ENCODE measurements around the gene FAM20A. TPM values are rescaled to one million over a fixed set of nuclear protein-coding genes. Genes with fewer than 3 reads are reported as not detected.
A peak's percentile ranks its signal among the peaks of the same experiment; 100 is the strongest.

Gene FAM20A
- polyA plus RNA-seq, 1 donor (not counting 4 experiments of a cell fraction or from before 2014, with no cell fraction given) = not detected

DNA sequence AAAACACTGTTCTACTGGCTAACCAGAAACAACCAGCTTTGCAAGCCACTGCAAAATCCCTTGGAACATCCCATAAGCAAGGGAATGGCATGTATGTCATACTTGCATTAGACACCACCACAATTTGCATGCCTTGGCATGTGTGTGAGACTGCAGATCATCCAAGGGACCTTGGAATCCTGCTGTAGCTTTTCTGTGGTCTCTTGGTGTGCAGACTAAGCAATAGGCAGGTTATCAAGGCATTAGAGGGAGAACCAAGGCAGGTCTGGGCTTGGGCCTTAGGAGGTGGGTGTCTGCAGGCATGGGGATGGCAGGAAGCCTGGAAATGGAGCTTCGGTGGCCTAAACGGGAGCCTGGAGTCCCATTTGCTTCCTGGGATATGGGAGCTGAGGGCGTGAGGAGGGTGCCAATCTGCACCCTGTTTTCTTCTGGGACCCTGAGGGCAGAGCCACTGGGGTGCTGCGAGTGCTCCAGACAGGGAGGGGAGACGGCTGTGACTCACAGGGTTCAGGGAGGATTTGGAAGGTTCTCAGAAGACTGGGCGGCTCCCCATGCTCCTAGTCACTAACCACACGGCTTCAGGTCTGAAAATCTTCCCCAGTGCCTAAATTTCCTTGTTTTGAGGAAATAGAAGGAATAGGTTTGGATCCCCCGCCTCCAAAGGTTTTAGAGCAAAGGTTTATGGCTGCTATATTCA lies 36.6 kb downstream of the FAM20A start:
- H2AFZ ChIP-seq (ENCODE audit: control insufficient read depth, low read length) = peak overlapping the region; percentile 43
- peak overlapping the region; percentile 29 for H3K4me2 ChIP-seq (ENCODE audit: control insufficient read depth, extremely low read depth, insufficient read depth, low read depth, low read length)
- peaks cover 18% of the 10 kb centered on the region for H3K4me1 ChIP-seq (ENCODE audit: control insufficient read depth, extremely low read depth, insufficient read depth, low read length)
- peak; percentile 99 for FAIRE-seq
- no peak for TF ChIP-seq EZH2 (IDR thresholded peaks at IDR 0.05; ENCODE audit: low read length)
- TF ChIP-seq, protein P1, sequence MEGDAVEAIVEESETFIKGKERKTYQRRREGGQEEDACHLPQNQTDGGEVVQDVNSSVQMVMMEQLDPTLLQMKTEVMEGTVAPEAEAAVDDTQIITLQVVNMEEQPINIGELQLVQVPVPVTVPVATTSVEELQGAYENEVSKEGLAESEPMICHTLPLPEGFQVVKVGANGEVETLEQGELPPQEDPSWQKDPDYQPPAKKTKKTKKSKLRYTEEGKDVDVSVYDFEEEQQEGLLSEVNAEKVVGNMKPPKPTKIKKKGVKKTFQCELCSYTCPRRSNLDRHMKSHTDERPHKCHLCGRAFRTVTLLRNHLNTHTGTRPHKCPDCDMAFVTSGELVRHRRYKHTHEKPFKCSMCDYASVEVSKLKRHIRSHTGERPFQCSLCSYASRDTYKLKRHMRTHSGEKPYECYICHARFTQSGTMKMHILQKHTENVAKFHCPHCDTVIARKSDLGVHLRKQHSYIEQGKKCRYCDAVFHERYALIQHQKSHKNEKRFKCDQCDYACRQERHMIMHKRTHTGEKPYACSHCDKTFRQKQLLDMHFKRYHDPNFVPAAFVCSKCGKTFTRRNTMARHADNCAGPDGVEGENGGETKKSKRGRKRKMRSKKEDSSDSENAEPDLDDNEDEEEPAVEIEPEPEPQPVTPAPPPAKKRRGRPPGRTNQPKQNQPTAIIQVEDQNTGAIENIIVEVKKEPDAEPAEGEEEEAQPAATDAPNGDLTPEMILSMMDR (optimal IDR thresholded peaks at IDR 0.05 in 1 of 3, IDR thresholded peaks at IDR 0.05 in 1 of 3, conservative IDR thresholded peaks at IDR 0.05 in 1 of 3; ENCODE audit: extremely low read depth in 1 of 3, insufficient read depth in 2 of 3, low read length in 3 of 3) = no peak
- DNase-seq (ENCODE audit: low read depth, low spot score) = peak; percentile 100
- H3K9me3 ChIP-seq (ENCODE audit: control insufficient read depth, low read depth, low read length) = no peaks in the 10 kb centered on the region
- no peaks in the 10 kb centered on the region for H3K27me3 ChIP-seq (ENCODE audit: control insufficient read depth, extremely low read depth, insufficient read depth, low read length)
- H3K4me3 ChIP-seq (ENCODE audit: control insufficient read depth in 2 of 3, extremely low read depth in 1 of 3, insufficient read depth in 2 of 3, low read depth in 1 of 3, low read length in 3 of 3) = peak overlapping the region in 1 of 3 experiments; percentile 11
- no peaks in the 10 kb centered on the region for H3K9me1 ChIP-seq (ENCODE audit: control insufficient read depth, extremely low read depth, insufficient read depth, low read length)
- H4K20me1 ChIP-seq (ENCODE audit: control insufficient read depth, extremely low read depth, insufficient read depth, low read length) = no peaks in the 10 kb centered on the region
- H3K27ac ChIP-seq (ENCODE audit: control insufficient read depth, insufficient read depth, low read length) = peak overlapping the region; percentile 43
- no peaks in the 10 kb centered on the region for H3K79me2 ChIP-seq (ENCODE audit: control insufficient read depth, insufficient read depth, low read length)
- H3K36me3 ChIP-seq (ENCODE audit: control insufficient read depth in 2 of 2, extremely low read depth in 1 of 2, insufficient read depth in 2 of 2, low read length in 2 of 2) = no peaks in the 10 kb centered on the region
- peak overlapping the region; percentile 0 for H3K9ac ChIP-seq (ENCODE audit: control insufficient read depth, extremely low read depth, insufficient read depth, low read length)
- dilution Hi-C loops (cut with MboI; ENCODE audit: extremely low pct_ligation_motif_present, low sequenced_read_pairs) = no loop called here

DNA sequence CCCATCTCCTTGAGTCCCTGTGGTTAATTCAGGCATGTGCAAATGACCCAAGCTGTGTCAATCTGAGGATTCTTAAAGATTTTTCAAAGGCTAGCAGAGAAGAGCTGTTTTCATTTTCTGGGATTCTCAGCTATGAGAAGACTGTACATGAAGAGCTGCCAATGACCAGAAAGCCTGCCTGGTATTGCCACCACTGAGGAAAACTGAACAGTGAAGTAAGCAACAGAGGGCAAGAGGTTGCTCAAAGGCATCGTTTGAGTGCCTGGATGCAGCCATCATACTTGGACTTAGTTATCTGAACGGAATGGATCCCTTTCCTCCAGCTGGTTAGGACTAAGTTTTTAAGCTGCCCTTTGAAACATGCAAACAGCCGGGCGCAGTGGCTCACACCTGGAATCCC lies 38.4 kb downstream of the FAM20A start:
- H3K9me1 ChIP-seq (ENCODE audit: control insufficient read depth, extremely low read depth, insufficient read depth, low read length) = no peaks in the 10 kb centered on the region
- H3K27ac ChIP-seq (ENCODE audit: control insufficient read depth, insufficient read depth, low read length) = no peak overlapping the region
- no peaks in the 10 kb centered on the region for H4K20me1 ChIP-seq (ENCODE audit: control insufficient read depth, extremely low read depth, insufficient read depth, low read length)
- dilution Hi-C loops (cut with MboI; ENCODE audit: extremely low pct_ligation_motif_present, low sequenced_read_pairs) = no loop called here
- FAIRE-seq (no peak), DNase-seq (ENCODE audit: low read depth, low spot score) (no peak)
- no peak for TF ChIP-seq EZH2 (IDR thresholded peaks at IDR 0.05; ENCODE audit: low read length)
- TF ChIP-seq, protein P1 (optimal IDR thresholded peaks at IDR 0.05 in 1 of 3, IDR thresholded peaks at IDR 0.05 in 1 of 3, conservative IDR thresholded peaks at IDR 0.05 in 1 of 3; ENCODE audit: extremely low read depth in 1 of 3, insufficient read depth in 2 of 3, low read length in 3 of 3) = no peak
- no peaks in the 10 kb centered on the region for H3K36me3 ChIP-seq (ENCODE audit: control insufficient read depth in 2 of 2, extremely low read depth in 1 of 2, insufficient read depth in 2 of 2, low read length in 2 of 2)
- peaks cover 18% of the 10 kb centered on the region for H3K4me1 ChIP-seq (ENCODE audit: control insufficient read depth, extremely low read depth, insufficient read depth, low read length)
- H3K79me2 ChIP-seq (ENCODE audit: control insufficient read depth, insufficient read depth, low read length) = no peaks in the 10 kb centered on the region
- H3K27me3 ChIP-seq (ENCODE audit: control insufficient read depth, extremely low read depth, insufficient read depth, low read length) = no peaks in the 10 kb centered on the region
- H3K4me2 ChIP-seq (ENCODE audit: control insufficient read depth, extremely low read depth, insufficient read depth, low read depth, low read length) = no peak overlapping the region
- H3K9me3 ChIP-seq (ENCODE audit: control insufficient read depth, low read depth, low read length) = no peaks in the 10 kb centered on the region
- H3K9ac ChIP-seq (ENCODE audit: control insufficient read depth, extremely low read depth, insufficient read depth, low read length) = no peak overlapping the region
- H3K4me3 ChIP-seq (ENCODE audit: control insufficient read depth in 2 of 3, extremely low read depth in 1 of 3, insufficient read depth in 2 of 3, low read depth in 1 of 3, low read length in 3 of 3) = no peak overlapping the region
- no peak overlapping the region for H2AFZ ChIP-seq (ENCODE audit: control insufficient read depth, low read length)

All from keratinocyte (primary cell).